Hematopoietic multipotent progenitor cell treated with erythropoietin and hydrocortisone succinate and interleukin-3 and kit ligand, for 4 days (in vitro differentiated cells): ENCODE results near the gene PDLIM5.
"Not testable (repeated sequence)": the region's sequence is repeated elsewhere in the genome, so short reads cannot be mapped to it uniquely, and the experiment has no call there.

Experiments used
- DNase-seq: peaks from one replicate; pipeline ENCODE4 v3.0.0-alpha.2; 2015

Gene PDLIM5

GRCh38 chr4:94531991-94532789, 80.4 kb downstream of the PDLIM5 start:
- DNase-seq: peak; percentile 43

GRCh38 chr4:94533405-94534223, 81.9 kb downstream of the PDLIM5 start:
- peak; percentile 41 for DNase-seq

- DNase-seq: peak; percentile 52
Observed at GRCh38 chr4:94534401-94535312, 82.9 kb downstream of the PDLIM5 start.

GRCh38 chr4:94536049-94536448, 84.3 kb downstream of the PDLIM5 start:
- no peak for DNase-seq

- no peak for DNase-seq
Observed at GRCh38 chr4:94536649-94537469, 85.1 kb downstream of the PDLIM5 start.

GRCh38 chr4:94537921-94538628, 86.3 kb downstream of the PDLIM5 start:
- no peak for DNase-seq

- no peak for DNase-seq
Observed at GRCh38 chr4:94540476-94540875, 88.7 kb downstream of the PDLIM5 start.

GRCh38 chr4:94544811-94545210, 93.1 kb downstream of the PDLIM5 start:
- no peak for DNase-seq

GRCh38 chr4:94545296-94545695, 93.6 kb downstream of the PDLIM5 start:
- DNase-seq: no peak

- DNase-seq: no peak
Observed at GRCh38 chr4:94546949-94547348, 95.2 kb downstream of the PDLIM5 start.

- peak; percentile 83 for DNase-seq
Observed at GRCh38 chr4:94548571-94548970, 96.8 kb downstream of the PDLIM5 start.

- peak; percentile 91 for DNase-seq
Observed at GRCh38 chr4:94550352-94550751, 98.6 kb downstream of the PDLIM5 start.

GRCh38 chr4:94550851-94551250, 99.1 kb downstream of the PDLIM5 start:
- DNase-seq: no peak

- no peak for DNase-seq
Observed at GRCh38 chr4:94551643-94552564, 100.2 kb downstream of the PDLIM5 start.

GRCh38 chr4:94556047-94556446, 104.3 kb downstream of the PDLIM5 start:
- DNase-seq: not testable (repeated sequence)

- DNase-seq: not testable (repeated sequence)
Observed at GRCh38 chr4:94557632-94558031, 105.9 kb downstream of the PDLIM5 start.

GRCh38 chr4:94558392-94558904, 106.7 kb downstream of the PDLIM5 start:
- no peak for DNase-seq

GRCh38 chr4:94559351-94559806, 107.6 kb downstream of the PDLIM5 start:
- DNase-seq: no peak

GRCh38 chr4:94561249-94562024, 109.7 kb downstream of the PDLIM5 start:
- DNase-seq: no peak
